ACHN (cell line): ENCODE results near the gene VRK1.
"Not testable (repeated sequence)": the region's sequence is repeated elsewhere in the genome, so short reads cannot be mapped to it uniquely, and the experiment has no call there.

ENCODE experiments used
- DNase-seq: peaks from one replicate; pipeline ENCODE4 v3.0.0-alpha.2; 2015
- in situ Hi-C: cut with HindIII; loops from 2 replicates; pipeline ENCODE4 v1.10.0; 2017; ENCODE audit warnings: low sequenced_read_pairs, low pct_ligation_motif_present, low pct_unique_long_range_greater_than_20kb

VRK1 gene

DNA sequence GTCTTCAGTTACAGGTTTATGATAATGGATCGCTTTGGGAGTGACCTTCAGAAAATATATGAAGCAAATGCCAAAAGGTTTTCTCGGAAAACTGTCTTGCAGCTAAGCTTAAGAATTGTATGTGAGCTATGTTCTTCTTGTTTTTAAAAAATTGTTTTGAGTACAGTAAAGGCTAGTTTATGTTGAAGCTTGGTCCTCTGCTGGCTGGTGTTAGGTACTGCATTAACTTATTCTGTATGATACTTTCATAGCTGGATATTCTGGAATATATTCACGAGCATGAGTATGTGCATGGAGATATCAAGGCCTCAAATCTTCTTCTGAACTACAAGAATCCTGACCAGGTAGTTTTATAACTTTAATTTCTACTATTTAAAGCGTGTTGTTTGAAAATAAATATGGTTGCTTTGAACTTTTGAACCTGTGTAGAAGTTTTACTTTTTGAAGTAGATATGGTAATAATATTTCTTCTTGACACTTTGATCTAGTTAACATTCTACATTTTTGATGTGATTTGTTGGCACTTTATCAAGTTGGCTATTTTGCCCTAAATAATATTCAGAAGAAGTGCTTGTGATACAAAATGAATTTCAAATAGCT, 55.7 kb downstream of the VRK1 start:
- in situ Hi-C loops: no loop called here
- peak; percentile 43 for DNase-seq

DNA sequence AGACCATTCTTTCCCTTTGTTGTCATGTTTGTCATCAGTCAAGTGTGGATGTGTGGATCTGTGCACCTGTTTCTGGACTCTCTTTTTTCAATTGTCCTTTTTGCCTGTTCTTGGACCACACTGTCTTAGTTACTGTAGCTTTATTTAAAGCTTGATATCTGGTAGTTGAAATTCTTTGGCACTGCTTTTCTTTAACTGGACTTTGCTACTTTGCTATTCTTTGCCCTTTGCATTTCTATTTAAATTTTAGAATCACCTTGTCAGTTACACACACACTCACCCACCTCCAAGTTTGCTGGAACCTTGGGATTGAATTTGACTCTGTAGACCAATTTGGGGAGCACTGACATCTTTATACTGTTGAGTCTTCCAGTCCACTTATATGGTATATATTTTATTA, 61.5 kb downstream of the VRK1 start:
- in situ Hi-C loops: no loop called here
- DNase-seq: no peak

DNA sequence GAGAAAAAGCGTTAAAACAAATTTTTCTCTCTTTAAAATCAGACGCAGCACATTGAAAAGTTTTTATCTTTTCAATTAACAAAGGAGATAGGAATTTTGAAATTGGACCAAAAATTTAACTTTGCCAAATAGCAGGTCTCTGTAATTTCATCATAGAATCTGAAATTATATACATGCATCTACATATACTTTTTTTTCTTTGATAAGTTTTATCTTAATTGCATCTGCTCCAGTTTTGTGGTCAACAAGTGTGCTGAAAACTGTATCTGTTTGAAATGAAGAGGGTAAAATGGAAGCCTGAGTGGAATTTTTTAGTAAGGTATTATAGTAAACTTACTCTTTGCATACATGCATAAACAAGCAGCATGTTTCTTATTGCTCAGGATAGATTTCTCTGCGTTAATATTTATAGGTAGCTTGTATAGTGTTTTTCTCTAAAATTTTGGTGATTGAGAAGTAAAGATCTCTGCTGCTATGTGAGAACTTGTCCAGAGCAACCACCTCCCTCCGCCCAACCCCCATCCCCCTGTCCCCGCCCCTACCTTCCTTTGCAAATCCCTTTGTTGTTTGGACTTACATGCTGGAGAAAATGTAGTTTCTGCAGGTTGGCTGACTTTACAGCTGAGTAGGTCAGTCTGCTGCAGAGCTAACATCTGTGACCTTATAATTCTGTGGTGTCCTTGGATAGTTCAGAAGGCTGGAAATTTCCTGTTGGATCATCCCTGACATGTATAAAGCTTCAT, 64.6 kb downstream of the VRK1 start:
- no peak for DNase-seq
- in situ Hi-C loops: no loop called here

DNA sequence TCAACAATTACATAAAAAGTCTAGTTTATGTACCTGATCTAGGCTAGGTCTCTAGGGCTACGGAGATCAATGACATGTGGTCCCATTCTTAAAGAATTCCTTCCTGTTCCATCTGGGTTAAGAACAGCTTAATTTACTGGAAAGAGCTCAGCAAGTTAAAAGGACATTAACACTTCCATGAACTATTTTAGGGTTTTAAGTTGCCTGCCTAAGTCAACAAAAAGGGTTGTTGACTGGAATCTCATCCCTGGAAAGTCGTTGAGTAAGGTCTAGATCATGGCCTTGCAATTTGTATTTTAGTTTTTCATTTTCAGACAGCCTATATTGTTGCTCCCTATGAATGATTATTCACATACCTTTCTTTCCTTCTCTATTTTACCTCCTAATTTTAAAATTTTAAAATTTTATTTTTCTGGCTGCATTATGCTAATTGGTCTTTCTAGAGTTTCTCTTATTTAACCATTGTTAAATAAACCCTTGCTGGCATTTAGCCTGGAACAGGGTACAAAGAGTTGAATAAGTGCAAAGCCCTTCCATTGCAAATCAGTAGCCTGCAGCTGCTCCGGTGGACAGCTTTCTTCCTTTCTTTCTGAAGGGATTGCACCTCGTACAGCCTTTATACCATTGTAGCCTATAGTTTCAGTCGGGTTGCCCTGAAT, 66.3 kb downstream of the VRK1 start:
- no peak for DNase-seq
- in situ Hi-C loops: no loop called here

DNA sequence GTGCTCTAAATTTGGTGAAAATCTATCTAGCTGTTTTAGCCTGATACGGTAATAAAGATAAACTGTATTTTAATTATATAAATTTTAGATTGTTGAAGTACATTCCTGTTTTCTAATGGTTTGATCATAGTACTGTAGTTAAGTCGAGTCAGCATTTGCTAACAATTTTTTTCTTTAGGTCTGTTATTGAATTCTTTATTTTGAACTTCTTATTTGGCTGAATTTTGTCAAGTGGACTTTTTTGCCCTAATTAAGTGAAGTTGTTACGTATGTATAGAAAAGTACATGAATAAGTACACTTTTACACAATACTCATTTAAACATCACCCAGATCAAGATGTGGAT, 66.8 kb downstream of the VRK1 start:
- in situ Hi-C loops: no loop called here

DNA sequence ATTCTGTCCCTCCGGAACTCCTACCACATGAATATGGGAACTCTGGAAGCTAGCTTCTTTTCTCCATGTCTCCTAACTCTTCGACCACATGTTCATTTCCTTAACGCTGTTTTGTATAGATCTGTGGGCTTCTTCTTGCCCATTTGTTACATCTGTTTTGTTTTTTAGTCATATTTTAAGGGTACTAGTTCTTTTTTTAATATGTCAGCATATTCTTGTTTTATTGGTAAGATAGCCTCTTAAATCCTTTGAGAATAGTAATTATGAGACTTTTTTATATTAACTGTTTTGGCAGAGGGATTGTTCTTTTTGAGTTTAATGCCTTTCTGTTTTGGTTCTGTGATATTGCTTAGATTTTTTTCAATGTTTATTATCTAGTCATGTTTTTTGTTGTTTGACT, 70.5 kb downstream of the VRK1 start:
- in situ Hi-C loops: no loop called here
- no peak for DNase-seq

More for the DNA sequence above, 66.8 kb downstream of the VRK1 start:
- DNase-seq: no peak

DNA sequence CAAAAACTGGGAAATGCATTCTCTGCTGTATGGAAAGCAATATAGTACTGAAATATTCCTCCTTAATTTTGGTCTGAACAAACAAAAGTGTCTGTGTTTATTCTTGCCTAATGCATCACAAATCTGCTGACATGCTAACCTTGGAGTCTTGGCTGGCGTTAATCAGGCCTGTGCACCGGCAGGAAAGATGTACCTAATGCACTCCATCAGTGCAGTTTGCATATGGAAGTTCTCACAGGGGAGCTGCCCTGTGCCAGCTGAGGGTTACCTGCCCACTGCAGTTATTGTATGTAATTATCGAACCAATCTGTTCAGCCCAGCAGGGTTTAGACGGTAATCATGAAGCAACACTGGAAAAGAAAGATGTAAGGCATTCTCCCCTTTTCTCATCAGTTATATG, 76.9 kb downstream of the VRK1 start:
- in situ Hi-C loops: no loop called here
- DNase-seq: no peak

DNA sequence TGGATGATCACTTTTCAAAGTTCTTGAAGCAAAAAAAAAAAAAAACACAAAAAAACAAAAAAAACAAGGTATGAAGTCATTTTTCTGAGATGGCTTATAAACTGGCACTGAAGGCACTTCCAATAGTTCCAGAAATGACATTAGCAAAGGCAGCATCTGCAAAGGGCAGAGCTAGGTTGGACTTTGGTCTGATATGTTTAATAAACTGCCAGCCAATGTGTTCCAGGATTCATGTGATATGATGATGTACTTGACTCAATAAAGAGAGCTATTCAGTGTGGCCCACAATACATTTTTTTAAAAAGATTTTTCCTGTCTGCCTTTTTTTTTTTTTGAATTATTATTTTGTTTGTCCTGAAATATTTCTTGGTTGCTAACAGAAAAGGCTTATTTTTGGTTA, 79.6 kb downstream of the VRK1 start:
- no peak for DNase-seq
- in situ Hi-C loops: no loop called here

DNA sequence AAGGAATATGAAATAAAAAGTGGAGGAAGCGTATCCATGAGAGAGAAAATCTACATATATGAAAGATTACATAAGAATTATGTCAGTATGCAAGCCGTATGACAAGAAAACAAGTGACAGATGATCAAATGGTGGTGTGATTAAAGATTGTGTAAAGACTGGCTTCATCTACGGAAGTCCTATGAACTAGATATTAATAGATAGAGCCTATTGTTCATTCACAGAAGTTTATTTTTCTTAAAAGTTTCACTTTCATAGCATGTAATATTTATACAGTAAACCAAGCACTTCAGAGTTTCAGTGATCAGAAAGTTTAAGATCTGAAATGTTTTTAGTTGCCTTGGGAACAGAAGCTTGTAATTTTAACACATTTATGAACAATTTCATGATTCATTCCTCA, 84.5 kb downstream of the VRK1 start:
- no peak for DNase-seq
- in situ Hi-C loops: no loop called here

DNA sequence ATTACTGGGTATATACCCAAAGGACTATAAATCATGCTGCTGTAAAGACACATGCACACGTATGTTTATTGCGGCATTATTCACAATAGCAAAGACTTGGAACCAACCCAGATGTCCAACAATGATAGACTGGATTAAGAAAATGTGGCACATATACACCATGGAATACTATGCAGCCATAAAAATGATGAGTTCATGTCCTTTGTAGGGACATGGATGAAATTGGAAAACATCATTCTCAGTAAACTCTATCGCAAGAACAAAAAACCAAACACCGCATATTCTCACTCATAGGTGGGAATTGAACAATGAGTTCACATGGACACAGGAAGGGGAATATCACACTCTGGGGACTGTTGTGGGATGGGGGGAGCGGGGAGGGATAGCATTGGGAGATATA, 86.8 kb downstream of the VRK1 start:
- in situ Hi-C loops, DNase-seq: not testable (repeated sequence)

DNA sequence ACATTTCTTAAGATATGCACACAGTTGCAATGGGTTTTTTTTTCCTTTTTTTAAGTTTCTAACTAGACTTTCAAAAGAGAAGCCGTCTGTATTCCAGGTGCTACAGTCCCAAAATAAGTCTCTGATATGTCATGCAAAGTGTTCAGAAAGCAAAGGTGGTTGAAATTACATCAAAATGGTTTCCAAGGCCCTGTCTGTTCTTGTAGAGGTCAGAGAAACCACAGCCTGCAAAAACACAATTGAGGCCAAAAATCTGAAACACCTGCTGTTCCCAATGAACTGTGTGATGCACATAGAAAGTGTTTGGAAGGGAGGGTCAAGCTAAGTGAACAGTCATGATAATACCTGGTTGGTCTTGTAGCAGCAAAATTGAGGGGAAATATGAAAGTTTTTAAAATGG, 91.0 kb downstream of the VRK1 start:
- no peak for DNase-seq
- in situ Hi-C loops: no loop called here

DNA sequence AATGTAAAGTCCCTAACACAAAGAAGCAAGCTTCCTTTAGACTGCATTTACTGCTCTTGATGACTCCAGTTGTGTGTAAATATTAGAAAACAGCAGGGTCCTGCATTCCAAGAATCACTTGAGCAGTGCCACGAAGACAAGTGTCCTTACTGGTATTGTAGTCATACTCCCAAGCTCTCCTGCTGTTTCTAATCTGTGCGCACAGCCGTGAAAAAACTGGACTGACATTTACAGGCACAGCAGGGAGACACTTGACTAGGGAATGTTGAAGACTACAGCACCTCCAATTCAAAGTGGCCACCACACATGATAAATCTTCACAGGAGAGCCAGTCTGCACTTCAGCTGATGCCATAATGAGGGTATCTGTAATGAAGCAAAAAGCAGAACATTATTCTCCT, 91.4 kb downstream of the VRK1 start:
- no peak for DNase-seq
- in situ Hi-C loops: no loop called here

DNA sequence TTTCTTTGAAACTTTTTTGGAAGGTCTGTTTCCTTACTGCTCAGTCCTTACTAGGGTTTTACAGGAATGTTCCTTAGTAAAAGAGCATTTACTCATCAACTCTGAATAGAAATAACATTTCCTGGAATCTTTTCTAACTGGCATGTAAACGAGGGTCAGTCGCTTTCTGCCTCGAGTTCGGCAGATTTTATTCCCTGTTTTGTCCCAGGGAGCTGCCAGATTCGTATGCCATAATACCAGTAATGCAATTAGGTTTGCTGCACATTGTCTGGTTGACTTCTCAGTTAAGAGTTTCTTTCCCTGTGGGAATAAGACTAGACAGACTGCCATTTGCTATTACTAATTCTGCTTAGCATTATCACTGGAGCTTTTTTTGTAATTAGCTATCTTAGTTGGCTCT, 91.9 kb downstream of the VRK1 start:
- in situ Hi-C loops: no loop called here
- no peak for DNase-seq

DNA sequence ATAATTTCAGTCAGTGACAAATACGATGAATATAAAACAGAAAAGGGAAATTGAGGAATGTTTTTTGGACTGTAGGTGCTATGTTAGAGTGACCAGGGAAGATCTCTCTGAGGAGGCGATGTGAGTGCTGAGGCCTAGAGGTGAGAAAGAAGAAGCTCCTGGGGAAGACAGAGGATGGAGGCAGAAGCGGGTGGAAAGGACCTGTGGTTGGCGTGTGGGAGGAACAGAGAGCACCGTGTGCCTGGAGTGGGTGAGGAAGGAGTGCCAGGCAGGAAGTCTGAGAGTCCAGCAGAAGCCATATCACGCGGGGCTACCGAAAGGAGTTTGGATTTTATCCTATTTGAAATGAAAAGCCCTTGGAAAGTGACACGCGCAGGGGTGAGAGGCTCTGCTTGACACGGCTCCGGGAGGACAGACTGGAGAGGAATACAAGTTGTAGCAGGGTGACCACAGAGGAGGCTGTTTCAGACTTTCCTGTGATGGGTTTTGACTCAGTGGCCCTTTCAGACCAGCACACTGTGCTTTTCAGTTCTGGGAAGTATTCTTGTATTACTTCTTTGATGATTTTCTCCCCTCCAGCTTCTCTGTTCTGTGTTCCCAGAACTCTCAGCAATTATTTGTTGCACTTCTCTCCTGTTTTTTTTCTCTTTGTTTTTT, 96.9 kb downstream of the VRK1 start:
- DNase-seq: no peak
- in situ Hi-C loops: no loop called here

DNA sequence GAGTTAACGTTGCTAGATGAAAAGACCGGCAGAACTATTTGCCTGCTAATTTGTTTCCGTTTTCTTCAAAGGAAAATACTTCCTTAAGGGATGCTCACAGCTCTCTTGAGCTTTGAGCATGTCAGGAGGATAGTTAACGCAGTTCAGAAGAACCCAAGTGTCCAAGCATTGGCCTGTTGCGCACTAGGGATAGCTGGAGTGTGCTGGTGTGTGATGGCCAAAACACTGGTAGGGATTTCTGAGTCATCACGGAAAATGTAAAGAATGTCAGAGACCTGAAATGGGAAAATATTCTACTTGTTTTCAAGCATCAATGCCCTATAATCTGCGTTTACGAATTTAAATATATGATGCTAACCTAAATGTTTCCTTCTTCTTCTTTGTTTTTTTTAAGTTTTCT, 97.8 kb downstream of the VRK1 start:
- in situ Hi-C loops: no loop called here
- peak; percentile 11 for DNase-seq

DNA sequence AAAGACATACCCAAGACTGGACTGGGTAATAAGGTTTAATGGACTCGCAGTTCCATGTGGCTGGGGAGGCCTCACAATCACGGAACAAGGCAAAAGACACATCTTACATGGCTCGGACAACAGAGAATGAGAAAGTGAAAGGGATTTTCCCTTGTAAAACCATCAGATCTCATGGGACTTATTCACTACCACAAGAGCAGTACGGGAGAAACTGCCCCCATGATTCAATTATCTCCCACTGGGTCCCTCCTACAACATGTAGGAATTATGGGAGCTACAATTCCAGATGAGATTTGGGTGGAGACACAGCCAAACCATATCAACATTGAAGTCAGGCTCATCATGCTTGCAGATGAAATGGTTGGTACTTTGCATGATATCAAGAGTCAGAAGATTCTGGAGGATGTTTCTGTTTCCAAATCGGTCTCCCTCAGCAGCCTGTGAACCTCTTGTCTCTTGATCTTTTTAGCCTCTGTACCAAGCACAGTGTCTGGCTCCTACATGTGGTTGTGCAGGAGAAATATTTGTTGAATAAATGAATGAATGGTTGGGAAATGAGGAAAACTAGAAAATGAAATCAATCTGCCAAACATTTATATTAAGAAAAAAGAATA, 98.6 kb downstream of the VRK1 start:
- in situ Hi-C loops: no loop called here
- no peak for DNase-seq

DNA sequence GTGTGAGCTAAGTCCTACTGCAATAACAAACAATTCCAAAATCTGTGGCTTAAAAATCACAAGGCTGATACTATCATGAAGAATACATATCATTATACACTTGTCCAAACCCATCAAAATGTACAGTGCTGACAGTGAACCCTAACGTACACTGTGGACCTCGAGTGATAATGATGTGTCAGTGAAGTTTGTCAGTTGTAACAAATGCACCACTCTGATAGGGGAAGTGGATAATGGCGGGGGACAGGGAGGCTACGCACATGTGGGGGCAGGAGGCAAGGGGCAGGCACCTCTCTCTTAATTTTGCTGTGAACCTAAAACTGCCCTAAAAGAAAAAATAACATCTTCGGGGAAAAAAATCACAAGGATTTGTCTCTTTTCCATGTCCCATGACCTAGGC, 100.0 kb downstream of the VRK1 start:
- DNase-seq: no peak
- in situ Hi-C loops: no loop called here

DNA sequence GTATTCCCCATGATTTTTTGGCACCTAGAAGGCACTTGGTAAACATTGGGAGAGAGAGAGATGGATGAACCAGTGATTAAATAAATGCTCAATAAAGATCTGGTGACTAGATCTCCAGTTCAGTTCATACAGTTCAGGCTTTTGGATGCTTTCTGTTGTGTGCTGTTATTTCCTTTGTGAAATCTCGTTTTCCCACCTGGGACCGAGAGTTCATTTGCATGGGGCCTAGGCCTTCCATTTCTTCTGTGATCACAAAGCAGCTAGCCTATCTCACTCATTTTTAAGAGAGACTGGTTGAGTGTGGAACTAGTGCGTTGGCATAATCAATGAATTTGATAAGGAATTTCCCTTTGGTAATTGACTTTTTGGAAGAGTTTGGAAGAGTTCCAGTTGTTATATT, 104.0 kb downstream of the VRK1 start:
- DNase-seq: no peak
- in situ Hi-C loops: no loop called here

DNA sequence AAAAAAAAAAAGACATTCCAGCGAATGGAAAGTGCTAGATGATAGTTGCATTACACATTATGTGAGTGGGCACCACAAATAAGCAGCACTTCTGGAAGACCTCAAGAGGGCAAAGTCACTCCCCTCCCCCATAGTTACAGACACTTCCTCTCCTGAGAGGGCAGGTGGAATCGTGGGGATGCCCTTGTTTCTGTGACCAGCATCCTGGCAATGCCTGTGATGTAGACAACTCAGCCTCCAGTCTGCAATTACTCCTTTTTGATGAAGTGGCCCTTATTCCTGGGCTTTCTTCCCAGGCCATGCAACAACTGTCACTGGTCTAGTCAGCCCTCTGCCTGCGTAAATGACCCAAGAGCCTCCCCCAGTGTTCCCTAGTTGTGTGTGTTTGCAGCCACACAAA, 104.8 kb downstream of the VRK1 start:
- no peak for DNase-seq
- in situ Hi-C loops: no loop called here
